H1 (cell line): Measurements from ENCODE around the gene PMM2. TPM values are rescaled to one million over a fixed set of nuclear protein-coding genes. Genes with fewer than 3 reads are reported as not detected.

Experiments used
- CTCF ChIA-PET: fragments of 300-600 bp; sonication (Branson Sonifier 250); formaldehyde crosslinking; loops from one replicate; lab custom pipeline; 2021; ENCODE audit not compliant: partially characterized antibody; lab: Charles Lee
- POLR2A ChIA-PET: fragments of 300-600 bp; sonication (Branson Sonifier 250); formaldehyde crosslinking; loops from one replicate; lab custom pipeline; 2021; ENCODE audit warnings: inconsistent platforms; ENCODE audit not compliant: partially characterized antibody; lab: Charles Lee
- DNase-seq, 2 experiments: peaks; one replicate each; pipeline versions ENCODE4 v3.0.0 to v3.0.0-alpha.2; 2010 to 2022; ENCODE audit warnings: low spot score in 2 of 2, low read depth in 1 of 2, mixed read lengths in 1 of 2
- FAIRE-seq: peaks from 2 replicates; lab custom pipeline; 2011; peaks lifted over from hg19 to GRCh38; lab: Jason Lieb, UNC
- H2AFZ ChIP-seq: 2 replicates; pipeline ENCODE4 v1.8.1; 2012; ENCODE audit warnings: low read length, inconsistent platforms
- H2AK5ac ChIP-seq: 2 replicates; pipeline ENCODE4 v1.6.1; 2013; ENCODE audit warnings: low read depth, low read length
- H2BK120ac ChIP-seq: replicated peaks from 2 replicates; pipeline ENCODE3; 2013; ENCODE audit warnings: low read depth, low read length, inconsistent platforms
- H2BK12ac ChIP-seq: 2 replicates; pipeline ENCODE4 v1.6.1; 2013; ENCODE audit warnings: low read depth, low read length
- H2BK15ac ChIP-seq: 2 replicates; pipeline ENCODE4 v1.6.1; 2013; ENCODE audit warnings: low read length
- H2BK20ac ChIP-seq: 2 replicates; pipeline ENCODE4 v1.6.1; 2013; ENCODE audit warnings: low read length
- H2BK5ac ChIP-seq: 2 replicates; pipeline ENCODE4 v1.6.1; 2013; ENCODE audit warnings: low read depth, low read length
- H3K14ac ChIP-seq: 2 replicates; pipeline ENCODE4 v1.6.1; 2013; ENCODE audit warnings: inconsistent platforms; ENCODE audit not compliant: insufficient read length
- H3K18ac ChIP-seq: 2 replicates; pipeline ENCODE4 v1.6.1; 2013; ENCODE audit warnings: low read length; ENCODE audit errors: extremely low read depth
- H3K23ac ChIP-seq: 2 replicates; pipeline ENCODE4 v1.6.1; 2013; ENCODE audit warnings: inconsistent platforms; ENCODE audit not compliant: insufficient read length
- H3K23me2 ChIP-seq: 2 replicates; pipeline ENCODE4 v1.6.1; 2013; ENCODE audit warnings: low read depth, low read length
- H3K27ac ChIP-seq: 2 replicates; pipeline ENCODE4 v1.6.1; 2011; ENCODE audit warnings: low read depth, low read length, inconsistent platforms
- H3K27me3 ChIP-seq, 4 experiments: replicated peaks in 1 of 4; 1 replicate in 1 of 4; 2 replicates in 3 of 4; pipeline versions ENCODE4 v1.6.1 to v1.8.1; 2011 to 2013; ENCODE audit warnings: low read length in 3 of 4, mild to moderate bottlenecking in 3 of 4, inconsistent platforms in 2 of 4, mixed read lengths in 2 of 4, moderate library complexity in 1 of 4; ENCODE audit not compliant: control insufficient read depth in 3 of 4, insufficient read depth in 3 of 4; ENCODE audit errors: extremely low read depth in 1 of 4
- H3K36me3 ChIP-seq, 4 experiments: 2 replicates each; pipeline versions ENCODE4 v1.6.1 to v1.8.1; 2011 to 2013; ENCODE audit warnings: mild to moderate bottlenecking in 4 of 4, low read length in 3 of 4, moderate library complexity in 2 of 4, control low read depth in 1 of 4, inconsistent platforms in 1 of 4; ENCODE audit not compliant: insufficient read depth in 4 of 4, control insufficient read depth in 2 of 4
- H3K4ac ChIP-seq: replicated peaks from 2 replicates; pipeline ENCODE3; 2013; ENCODE audit warnings: low read length, low read depth, mixed read lengths, inconsistent platforms; ENCODE audit not compliant: insufficient read length
- H3K4me1 ChIP-seq, 4 experiments: replicated peaks in 1 of 4; 1 replicate in 1 of 4; 2 replicates in 3 of 4; pipeline versions ENCODE4 v1.6.1 to v1.8.1; 2011 to 2013; ENCODE audit warnings: low read length in 3 of 4, inconsistent platforms in 2 of 4, mixed read lengths in 1 of 4; ENCODE audit not compliant: insufficient read depth in 4 of 4, control insufficient read depth in 3 of 4
- H3K4me2 ChIP-seq, 2 experiments: 2 replicates each; pipeline versions ENCODE4 v1.6.1 to v1.8.1; 2011 to 2013; ENCODE audit warnings: low read depth in 2 of 2, low read length in 2 of 2, control low read depth in 1 of 2, inconsistent platforms in 1 of 2, mild to moderate bottlenecking in 1 of 2; ENCODE audit not compliant: insufficient read depth in 1 of 2
- H3K4me3 ChIP-seq, 4 experiments: fragments of 200-600, 300-600 bp in 1 of 4; sonication (generic), shearing (Covaris generic), sonication (Bioruptor Twin) in 1 of 4; 2 replicates each; pipeline versions ENCODE4 v1.5.1 to v1.8.1; 2011 to 2016; ENCODE audit warnings: low read length in 4 of 4, low read depth in 3 of 4, control low read depth in 2 of 4, inconsistent platforms in 2 of 4, mild to moderate bottlenecking in 2 of 4, mixed read lengths in 1 of 4, moderate library complexity in 1 of 4; ENCODE audit not compliant: insufficient read depth in 2 of 4; ENCODE audit errors: extremely low read depth in 1 of 4
- H3K56ac ChIP-seq: replicated peaks from 2 replicates; pipeline ENCODE3; 2013; ENCODE audit warnings: low read depth, mild to moderate bottlenecking, mixed read lengths, low read length, inconsistent platforms; ENCODE audit not compliant: insufficient read length
- H3K79me1 ChIP-seq: 2 replicates; pipeline ENCODE4 v1.6.1; 2013; ENCODE audit warnings: low read depth, low read length, control low read depth
- H3K79me2 ChIP-seq, 2 experiments: 2 replicates each; pipeline versions ENCODE4 v1.6.1 to v1.8.1; 2012 to 2013; ENCODE audit warnings: low read length in 2 of 2, mild to moderate bottlenecking in 2 of 2, inconsistent platforms in 1 of 2; ENCODE audit not compliant: insufficient read depth in 2 of 2, control insufficient read depth in 1 of 2
- H3K9ac ChIP-seq, 4 experiments: replicated peaks in 1 of 4; 1 replicate in 1 of 4; 2 replicates in 3 of 4; pipeline versions ENCODE4 v1.6.1 to v1.8.1; 2011 to 2013; ENCODE audit warnings: low read depth in 3 of 4, low read length in 3 of 4, control low read depth in 2 of 4, mild to moderate bottlenecking in 2 of 4, moderate library complexity in 2 of 4, inconsistent platforms in 1 of 4; ENCODE audit errors: extremely low read depth in 1 of 4
- H3K9me3 ChIP-seq, 2 experiments: 2 replicates each; pipeline versions ENCODE4 v1.6.1 to v1.8.1; 2012 to 2013; ENCODE audit warnings: mild to moderate bottlenecking in 2 of 2, moderate library complexity in 2 of 2, control low read depth in 1 of 2, inconsistent platforms in 1 of 2, low read depth in 1 of 2, low read length in 1 of 2, mixed read lengths in 1 of 2; ENCODE audit not compliant: insufficient read depth in 2 of 2
- H4K20me1 ChIP-seq, 2 experiments: replicated peaks in 1 of 2; 2 replicates each; pipeline versions ENCODE3 to v1.8.1; 2011 to 2013; ENCODE audit warnings: inconsistent platforms in 2 of 2, low read length in 2 of 2, mild to moderate bottlenecking in 1 of 2; ENCODE audit not compliant: insufficient read depth in 2 of 2, control insufficient read depth in 1 of 2
- H4K5ac ChIP-seq: 2 replicates; pipeline ENCODE4 v1.6.1; 2013; ENCODE audit warnings: low read length, low read depth, mixed read lengths, inconsistent platforms; ENCODE audit not compliant: insufficient read length
- H4K8ac ChIP-seq: 2 replicates; pipeline ENCODE4 v1.8.0; 2013; ENCODE audit warnings: mild to moderate bottlenecking, moderate library complexity, low read length, inconsistent platforms; ENCODE audit not compliant: insufficient read depth; ENCODE audit errors: extremely low read depth
- H4K91ac ChIP-seq: replicated peaks from 2 replicates; pipeline ENCODE3; 2013; ENCODE audit warnings: low read length, mixed read lengths, inconsistent platforms; ENCODE audit not compliant: insufficient read length
- CBX5 ChIP-seq: fragments of 300-800, 300-1000 bp; sonication (generic); IDR thresholded peaks from 2 replicates; pipeline ENCODE4 v1.7.1; 2016; ENCODE audit warnings: antibody characterized with exemption, low read length, low read depth
- CREB1 ChIP-seq: IDR thresholded peaks from 2 replicates; pipeline ENCODE4 v1.6.1; 2012; ENCODE audit warnings: inconsistent platforms
- FOSL1 ChIP-seq: IDR thresholded peaks from 2 replicates; pipeline ENCODE4 v1.6.1; 2011; ENCODE audit warnings: mild to moderate bottlenecking, low read depth, low read length, moderate library complexity; ENCODE audit not compliant: insufficient read depth
- HDAC2 ChIP-seq, 2 experiments: fragments of 300-600 bp in 1 of 2; sonication (generic) in 1 of 2; IDR thresholded peaks; 2 replicates each; pipeline ENCODE4 v1.6.1; 2011 to 2012; ENCODE audit warnings: low read depth in 2 of 2, low read length in 2 of 2, mild to moderate bottlenecking in 2 of 2, moderate library complexity in 2 of 2, borderline replicate concordance in 1 of 2, inconsistent platforms in 1 of 2
- KDM1A ChIP-seq: fragments of 200-600, 300-600 bp; sonication (generic); IDR thresholded peaks from 2 replicates; pipeline ENCODE4 v1.7.1; 2016; ENCODE audit warnings: mild to moderate bottlenecking, low read length, borderline replicate concordance
- NANOG ChIP-seq: IDR thresholded peaks from 2 replicates; pipeline ENCODE4 v1.6.1; 2011; ENCODE audit warnings: low read length, low read depth, mild to moderate bottlenecking, inconsistent platforms; ENCODE audit not compliant: insufficient read depth, poor library complexity, severe bottlenecking
- POU5F1 ChIP-seq: IDR thresholded peaks from 2 replicates; pipeline ENCODE4 v1.6.1; 2011; ENCODE audit warnings: low read depth, mild to moderate bottlenecking, low read length, moderate library complexity
- RFX5 ChIP-seq: IDR thresholded peaks from 2 replicates; pipeline ENCODE4 v1.6.1; 2011; ENCODE audit warnings: low read depth, low read length, improper control_type of control experiment, borderline replicate concordance
- SAP30 ChIP-seq: fragments of 300-600 bp; sonication (generic); IDR thresholded peaks from 2 replicates; pipeline ENCODE4 v1.7.1; 2012; ENCODE audit warnings: low read length, moderate library complexity, mild to moderate bottlenecking, inconsistent platforms; ENCODE audit not compliant: insufficient read depth, insufficient replicate concordance
- WGBS, 2 experiments: shearing (Covaris generic) in 1 of 2; methylation state at CpG; one replicate each; pipeline versions ENCODE4 v1.1.6 to v1.1.7; 2013 to 2015; ENCODE audit warnings: low lambda C conversion rate in 2 of 2, mixed read lengths in 2 of 2, inconsistent platforms in 1 of 2, low coverage in 1 of 2, missing lambda C conversion rate in 1 of 2; ENCODE audit not compliant: insufficient replicate concordance in 2 of 2, insufficient coverage in 1 of 2, insufficient read length in 1 of 2; ENCODE audit errors: extremely low coverage in 1 of 2, missing lambda C conversion rate in 1 of 2; 5-methylcytosine and 5-hydroxymethylcytosine counted together
- polyA plus RNA-seq, 7 experiments: library from polyadenylated mRNA; depleted of rRNA in 3 of 7; stranded (reverse) in 5 of 7; unstranded in 2 of 7; fragments of >200 nt in 5 of 7; fragments of 200-250 nt in 2 of 7; gene quantifications; 1 replicate in 5 of 7; 2 replicates in 1 of 7; 4 replicates in 1 of 7; pipeline versions ENCODE4 v1.2.1 to v1.2.3, GENCODE V29; 2011 to 2013; ENCODE audit warnings: missing spikeins in 2 of 7, mixed read lengths in 2 of 7
- total RNA-seq: library from RNA; stranded (reverse); fragmentation: NEBNext Ultra II Directional; extraction: Animal tissue kit (Norgen Biotek cat#: 25700); gene quantifications from 2 replicates; pipeline ENCODE4 v1.2.1, GENCODE V29; 2021

Gene PMM2
- total and polyA plus RNA-seq, 2 of the 8 experiments (the other 6 are each of a cell fraction or from before 2014, with no cell fraction given), result 26.2 to 49.4 TPM

DNA sequence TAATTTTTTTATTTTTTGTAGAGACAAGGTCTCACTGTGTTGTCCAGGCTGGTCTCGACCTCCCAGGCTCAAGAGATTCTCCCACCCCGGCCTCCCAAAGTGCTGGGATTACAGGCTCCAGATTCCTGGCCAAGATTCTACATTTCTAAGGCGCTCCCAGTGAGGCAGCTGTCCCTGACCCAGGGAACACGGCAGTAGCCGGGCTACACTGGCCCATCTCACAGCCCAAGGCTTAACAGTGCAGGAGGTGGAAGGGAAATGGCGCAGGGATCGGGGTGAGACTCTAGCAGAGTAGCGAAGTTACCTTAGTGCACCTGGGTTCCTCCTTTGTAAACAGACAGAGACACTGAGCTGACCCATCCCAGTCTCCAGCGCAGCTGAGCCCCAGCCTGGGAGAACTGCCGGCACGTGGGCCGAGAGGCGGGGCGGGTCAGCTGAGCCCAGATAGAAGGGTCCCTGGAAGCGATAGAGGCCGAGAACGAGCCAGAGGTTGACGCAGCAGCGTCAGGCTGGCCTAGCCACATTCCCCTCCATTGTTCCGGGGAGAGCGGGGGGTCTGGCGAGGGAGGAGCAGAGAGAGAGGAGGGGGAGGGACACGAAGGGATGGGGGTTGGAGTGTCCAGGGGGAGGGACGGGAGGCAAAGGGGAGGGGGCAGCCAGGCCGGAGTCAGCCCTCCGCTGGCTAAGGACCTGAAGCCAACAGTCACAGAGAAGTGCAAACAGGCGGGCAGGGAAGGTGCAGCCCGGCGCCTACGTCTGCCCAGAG is 68.7 kb downstream of the PMM2 start:
- peak overlapping the region; percentile 74 to 92 (median 78) for H3K4me3 ChIP-seq
- peaks cover 43 to 65% of the 10 kb centered on the region in 2 experiments for H3K79me2 ChIP-seq
- no peak overlapping the region for H2BK120ac ChIP-seq
- H3K14ac ChIP-seq, result no peak overlapping the region
- H4K20me1 ChIP-seq, result peaks cover 30 to 45% of the 10 kb centered on the region in 2 experiments
- H3K4me1 ChIP-seq, result peaks cover 22 to 46% (median 36%) of the 10 kb centered on the region in 4 experiments
- peak overlapping the region; percentile 65 for H3K56ac ChIP-seq
- no peak overlapping the region for H2BK15ac ChIP-seq
- no peaks in the 10 kb centered on the region for H3K27me3 ChIP-seq
- H3K4me2 ChIP-seq, result peak overlapping the region; percentile 91 to 99
- ChIA-PET CTCF (interaction anchor here (1.0 to 10.5 kb wide), 4 partner anchors 14 to 201 kb away, joined by 3 to 90 read pairs (median 10); no protein-coding TSS in a partner anchor), POLR2A (interaction anchor here (0.7 to 29.1 kb wide), 7 partner anchors 7 to 225 kb away, joined by 3 to 456 read pairs (median 8); partner anchors contain the start of genes CARHSP1, HAPSTR1 and LITAFD)
- H4K5ac ChIP-seq, result peak overlapping the region; percentile 40
- peaks cover 24% of the 10 kb centered on the region for H3K79me1 ChIP-seq
- peak overlapping the region; percentile 93; the same call in 1 of the 2 replicates for H3K18ac ChIP-seq
- H2BK20ac ChIP-seq, result no peak overlapping the region
- H2BK12ac ChIP-seq, result peak overlapping the region; percentile 11; the same call in 1 of the 2 replicates
- DNase-seq (peak; percentile 87 to 92), FAIRE-seq (peak; percentile 13)
- H2AK5ac ChIP-seq, result peak overlapping the region; percentile 86; the same call in 1 of the 2 replicates
- no peak overlapping the region for H2AFZ ChIP-seq
- peak overlapping the region; percentile 53; the same call in 1 of the 2 replicates for H3K27ac ChIP-seq
- peak overlapping the region in 3 of 4 experiments; percentile 70 to 80 (median 70); a peak in 5 of 7 replicates for H3K9ac ChIP-seq
- H4K91ac ChIP-seq, result peak overlapping the region; percentile 85
- H3K36me3 ChIP-seq, result peaks cover 0 to 14% (median 4%) of the 10 kb centered on the region in 4 experiments; a peak in 4 of 8 replicates
- peak overlapping the region; percentile 83; the same call in 1 of the 2 replicates for H2BK5ac ChIP-seq
- peak overlapping the region; percentile 82 for H4K8ac ChIP-seq
- no peaks in the 10 kb centered on the region for H3K9me3 ChIP-seq
- 12% methylated on average over 23 of the region's 30 CpGs; no CpG with 5 or more reads in 1 of the 2 experiments for WGBS, 2 experiments
- H3K23ac ChIP-seq, result no peak overlapping the region
- H3K4ac ChIP-seq, result peak overlapping the region; percentile 2
- peaks cover 23% of the 10 kb centered on the region for H3K23me2 ChIP-seq
- TF ChIP-seq FOSL1 (no peak), NANOG (peak; percentile 55), RFX5 (no peak), POU5F1 (no peak), SAP30 (peak; percentile 86), KDM1A (peak; percentile 76; the same call in 1 of the 2 replicates), CBX5 (no peak), HDAC2 (IDR thresholded peaks at IDR 0.05; ENCODE audit: borderline replicate concordance in 1 of 2, low read depth in 2 of 2, low read length in 2 of 2) (peak; percentile 61 to 65; a peak in 1 of 4 replicates), CREB1 (peak; percentile 73)
